ENCODE data around the gene STARD5.

STARD5 gene

GRCh38 chr15:81297603-81298575 is 26.1 kb downstream of the STARD5 start:
- no peak overlapping the region for H4K8ac ChIP-seq (ENCODE audit: low read length)
- WGBS, result 81% methylated on average over 4 of the region's 4 CpGs
- no peak overlapping the region for H2AFZ ChIP-seq (ENCODE audit: low read depth, low read length)
- H2AK5ac ChIP-seq (ENCODE audit: low read length, severe bottlenecking), result no peak overlapping the region
- no peaks in the 10 kb centered on the region for H3K79me1 ChIP-seq (replicated peaks; ENCODE audit: low read length, poor library complexity, severe bottlenecking)
- no peak overlapping the region for H2BK12ac ChIP-seq (ENCODE audit: low read length in 2 of 2)
- no peak overlapping the region for H3K23ac ChIP-seq (ENCODE audit: low read length in 2 of 2)
- no peak overlapping the region for H3K9ac ChIP-seq (ENCODE audit: low read length)
- H3K4ac ChIP-seq (ENCODE audit: low read depth in 1 of 2, low read length in 2 of 2), result no peak overlapping the region
- H3K27me3 ChIP-seq (ENCODE audit: control insufficient read depth in 1 of 2, insufficient read depth in 1 of 2, low read length in 2 of 2), result peaks cover 0 to 84% of the 10 kb centered on the region in 2 experiments
- H3K27ac ChIP-seq (ENCODE audit: low read length, poor library complexity, severe bottlenecking), result no peak overlapping the region
- no peak overlapping the region for H3K14ac ChIP-seq (ENCODE audit: low read length in 2 of 2)
- peaks cover 0 to 17% of the 10 kb centered on the region in 2 experiments for H3K36me3 ChIP-seq (ENCODE audit: control insufficient read depth in 1 of 2, insufficient read depth in 2 of 2, low read depth in 1 of 2, low read length in 2 of 2)
- no peak overlapping the region for H2BK120ac ChIP-seq (ENCODE audit: low read depth, low read length)
- no peak for DNase-seq
- H2BK15ac ChIP-seq (ENCODE audit: low read depth, poor library complexity, severe bottlenecking), result no peak overlapping the region
- no peak overlapping the region for H2BK5ac ChIP-seq (ENCODE audit: low read depth, low read length, poor library complexity, severe bottlenecking)
- H4K91ac ChIP-seq (ENCODE audit: low read length), result no peak overlapping the region
- H3K4me2 ChIP-seq (ENCODE audit: low read length, poor library complexity, severe bottlenecking), result no peak overlapping the region
- no peak overlapping the region for H3K18ac ChIP-seq (ENCODE audit: low read depth in 1 of 2, low read length in 2 of 2)
- H3K4me1 ChIP-seq (ENCODE audit: control insufficient read depth, insufficient read depth, low read depth, low read length), result peaks cover 5% of the 10 kb centered on the region
- H3K4me3 ChIP-seq (ENCODE audit: insufficient read depth in 1 of 2, low read depth in 1 of 2, low read length in 2 of 2), result no peak overlapping the region
- H3K9me3 ChIP-seq (ENCODE audit: control insufficient read depth, low read length), result no peaks in the 10 kb centered on the region

- Histone ChIP-seq H3K36me3 (ENCODE audit: control insufficient read depth in 1 of 2, insufficient read depth in 2 of 2, low read depth in 1 of 2, low read length in 2 of 2) (peaks cover 0 to 13% of the 10 kb centered on the region in 2 experiments), H3K27me3 (ENCODE audit: control insufficient read depth in 1 of 2, insufficient read depth in 1 of 2, low read length in 2 of 2) (peaks cover 0 to 89% of the 10 kb centered on the region in 2 experiments), H3K4me2 (ENCODE audit: low read length, poor library complexity, severe bottlenecking) (no peak overlapping the region), H3K14ac (ENCODE audit: low read length in 2 of 2) (no peak overlapping the region), H3K4me3 (ENCODE audit: insufficient read depth in 1 of 2, low read depth in 1 of 2, low read length in 2 of 2) (no peak overlapping the region), H2AFZ (ENCODE audit: low read depth, low read length) (no peak overlapping the region), H2BK120ac (ENCODE audit: low read depth, low read length) (no peak overlapping the region), H3K23ac (ENCODE audit: low read length in 2 of 2) (no peak overlapping the region), H3K9me3 (ENCODE audit: control insufficient read depth, low read length) (no peaks in the 10 kb centered on the region), H3K79me1 (replicated peaks; ENCODE audit: low read length, poor library complexity, severe bottlenecking) (no peaks in the 10 kb centered on the region), H2BK12ac (ENCODE audit: low read length in 2 of 2) (no peak overlapping the region), H2BK15ac (ENCODE audit: low read depth, poor library complexity, severe bottlenecking) (no peak overlapping the region), H4K91ac (ENCODE audit: low read length) (no peak overlapping the region), H3K18ac (ENCODE audit: low read depth in 1 of 2, low read length in 2 of 2) (no peak overlapping the region), H3K9ac (ENCODE audit: low read length) (no peak overlapping the region), H3K27ac (ENCODE audit: low read length, poor library complexity, severe bottlenecking) (no peak overlapping the region), H3K4ac (ENCODE audit: low read depth in 1 of 2, low read length in 2 of 2) (no peak overlapping the region), H2AK5ac (ENCODE audit: low read length, severe bottlenecking) (no peak overlapping the region), H4K8ac (ENCODE audit: low read length) (no peak overlapping the region), H3K4me1 (ENCODE audit: control insufficient read depth, insufficient read depth, low read depth, low read length) (peaks cover 5% of the 10 kb centered on the region), H2BK5ac (ENCODE audit: low read depth, low read length, poor library complexity, severe bottlenecking) (no peak overlapping the region)
- no peak for DNase-seq
- 83% methylated on average over 3 of the region's 3 CpGs for WGBS
Measured at GRCh38 chr15:81297147-81297572, 26.8 kb downstream of the STARD5 start.

GRCh38 chr15:81296673-81297072 is 27.3 kb downstream of the STARD5 start:
- Histone ChIP-seq H2BK5ac (ENCODE audit: low read depth, low read length, poor library complexity, severe bottlenecking) (no peak overlapping the region), H3K9me3 (ENCODE audit: control insufficient read depth, low read length) (no peaks in the 10 kb centered on the region), H2AFZ (ENCODE audit: low read depth, low read length) (peak overlapping the region; percentile 64), H3K36me3 (ENCODE audit: control insufficient read depth in 1 of 2, insufficient read depth in 2 of 2, low read depth in 1 of 2, low read length in 2 of 2) (peaks cover 0 to 8% of the 10 kb centered on the region in 2 experiments), H3K4me3 (ENCODE audit: insufficient read depth in 1 of 2, low read depth in 1 of 2, low read length in 2 of 2) (no peak overlapping the region), H2AK5ac (ENCODE audit: low read length, severe bottlenecking) (no peak overlapping the region), H3K9ac (ENCODE audit: low read length) (no peak overlapping the region), H2BK12ac (ENCODE audit: low read length in 2 of 2) (no peak overlapping the region), H4K8ac (ENCODE audit: low read length) (peak overlapping the region; percentile 8), H3K27me3 (ENCODE audit: control insufficient read depth in 1 of 2, insufficient read depth in 1 of 2, low read length in 2 of 2) (peaks cover 0 to 89% of the 10 kb centered on the region in 2 experiments), H3K4me1 (ENCODE audit: control insufficient read depth, insufficient read depth, low read depth, low read length) (peaks cover 5% of the 10 kb centered on the region), H2BK15ac (ENCODE audit: low read depth, poor library complexity, severe bottlenecking) (no peak overlapping the region), H3K4me2 (ENCODE audit: low read length, poor library complexity, severe bottlenecking) (peak overlapping the region; percentile 21), H2BK120ac (ENCODE audit: low read depth, low read length) (no peak overlapping the region), H3K23ac (ENCODE audit: low read length in 2 of 2) (no peak overlapping the region), H3K79me1 (replicated peaks; ENCODE audit: low read length, poor library complexity, severe bottlenecking) (no peaks in the 10 kb centered on the region), H3K14ac (ENCODE audit: low read length in 2 of 2) (no peak overlapping the region), H3K18ac (ENCODE audit: low read depth in 1 of 2, low read length in 2 of 2) (no peak overlapping the region), H4K91ac (ENCODE audit: low read length) (no peak overlapping the region), H3K27ac (ENCODE audit: low read length, poor library complexity, severe bottlenecking) (no peak overlapping the region), H3K4ac (ENCODE audit: low read depth in 1 of 2, low read length in 2 of 2) (no peak overlapping the region)
- peak; percentile 4 for DNase-seq
- 46% methylated on average over 11 of the region's 11 CpGs for WGBS

GRCh38 chr15:81296186-81296585 is 27.8 kb downstream of the STARD5 start:
- H3K79me1 ChIP-seq (replicated peaks; ENCODE audit: low read length, poor library complexity, severe bottlenecking), result no peaks in the 10 kb centered on the region
- no peak overlapping the region for H2AK5ac ChIP-seq (ENCODE audit: low read length, severe bottlenecking)
- H3K27me3 ChIP-seq (ENCODE audit: control insufficient read depth in 1 of 2, insufficient read depth in 1 of 2, low read length in 2 of 2), result peaks cover 0 to 89% of the 10 kb centered on the region in 2 experiments
- H3K4me1 ChIP-seq (ENCODE audit: control insufficient read depth, insufficient read depth, low read depth, low read length), result peaks cover 5% of the 10 kb centered on the region
- no peak for DNase-seq
- H3K9ac ChIP-seq (ENCODE audit: low read length), result no peak overlapping the region
- no peak overlapping the region for H2BK15ac ChIP-seq (ENCODE audit: low read depth, poor library complexity, severe bottlenecking)
- WGBS, result 85% methylated on average over 2 of the region's 2 CpGs
- H3K27ac ChIP-seq (ENCODE audit: low read length, poor library complexity, severe bottlenecking), result no peak overlapping the region
- H2BK5ac ChIP-seq (ENCODE audit: low read depth, low read length, poor library complexity, severe bottlenecking), result no peak overlapping the region
- H2BK120ac ChIP-seq (ENCODE audit: low read depth, low read length), result no peak overlapping the region
- H3K4me3 ChIP-seq (ENCODE audit: insufficient read depth in 1 of 2, low read depth in 1 of 2, low read length in 2 of 2), result no peak overlapping the region
- no peak overlapping the region for H3K23ac ChIP-seq (ENCODE audit: low read length in 2 of 2)
- H2AFZ ChIP-seq (ENCODE audit: low read depth, low read length), result no peak overlapping the region
- H4K91ac ChIP-seq (ENCODE audit: low read length), result no peak overlapping the region
- no peak overlapping the region for H3K18ac ChIP-seq (ENCODE audit: low read depth in 1 of 2, low read length in 2 of 2)
- H3K36me3 ChIP-seq (ENCODE audit: control insufficient read depth in 1 of 2, insufficient read depth in 2 of 2, low read depth in 1 of 2, low read length in 2 of 2), result peaks cover 0 to 4% of the 10 kb centered on the region in 2 experiments
- no peak overlapping the region for H4K8ac ChIP-seq (ENCODE audit: low read length)
- H3K14ac ChIP-seq (ENCODE audit: low read length in 2 of 2), result no peak overlapping the region
- no peak overlapping the region for H3K4me2 ChIP-seq (ENCODE audit: low read length, poor library complexity, severe bottlenecking)
- no peak overlapping the region for H2BK12ac ChIP-seq (ENCODE audit: low read length in 2 of 2)
- no peaks in the 10 kb centered on the region for H3K9me3 ChIP-seq (ENCODE audit: control insufficient read depth, low read length)
- H3K4ac ChIP-seq (ENCODE audit: low read depth in 1 of 2, low read length in 2 of 2), result no peak overlapping the region
